Activated naive CD8-positive, alpha-beta T cell treated with anti-CD3 and anti-CD28 coated beads, Interleukin-2, amount 50 U/mL, for 24 hours (primary cell): Measurements from ENCODE around the gene CACNA1F.

Experiments used
- ATAC-seq: fragments of 150-1000 bp; cut with Tn5 transposase; one replicate; pipeline ENCODE4 v1.10.0; 2021
- DNase-seq: peaks from one replicate; pipeline ENCODE4 v3.0.0; 2021
- H3K27ac Mint-ChIP-seq: one replicate; pipeline ENCODE4 v1.8.0; 2021; ENCODE audit warnings: mild to moderate bottlenecking, mixed read lengths
- H3K27me3 Mint-ChIP-seq: one replicate; pipeline ENCODE4 v1.8.0; 2021; ENCODE audit warnings: mixed read lengths
- H3K36me3 Mint-ChIP-seq: one replicate; pipeline ENCODE4 v1.8.0; 2021; ENCODE audit warnings: low read depth, mixed read lengths
- H3K4me1 Mint-ChIP-seq: one replicate; pipeline ENCODE4 v1.8.0; 2021; ENCODE audit warnings: mixed read lengths
- H3K4me3 Mint-ChIP-seq: one replicate; pipeline ENCODE4 v1.8.0; 2021; ENCODE audit warnings: mild to moderate bottlenecking, moderate library complexity, mixed read lengths
- H3K9me3 Mint-ChIP-seq: one replicate; pipeline ENCODE4 v1.8.0; 2021; ENCODE audit warnings: mixed read lengths

The CACNA1F gene

GRCh38 chrX:49233176-49233575, at the start of gene CACNA1F:
CACNA1F (minus strand) TSS chrX:49233340; CDS start chrX:49233309, 31 bp downstream.
- H3K27me3 Mint-ChIP-seq: no peaks in the 10 kb centered on the region
- peaks cover 26% of the 10 kb centered on the region for H3K4me1 Mint-ChIP-seq
- no peak within 1 kb of the TSS for H3K27ac Mint-ChIP-seq
- DNase-seq (no peak), ATAC-seq (no peak)
- H3K9me3 Mint-ChIP-seq: no peaks in the 10 kb centered on the region
- no peaks in the 10 kb centered on the region for H3K36me3 Mint-ChIP-seq
- H3K4me3 Mint-ChIP-seq: no peak within 1 kb of the TSS

- no peaks in the 10 kb centered on the region for H3K36me3 Mint-ChIP-seq
- H3K4me1 Mint-ChIP-seq: peaks cover 30% of the 10 kb centered on the region
- peak; percentile 33 for ATAC-seq
- no peak for DNase-seq
- no peaks in the 10 kb centered on the region for H3K27me3 Mint-ChIP-seq
- H3K27ac Mint-ChIP-seq: no peak overlapping the region
- H3K9me3 Mint-ChIP-seq: no peaks in the 10 kb centered on the region
- H3K4me3 Mint-ChIP-seq: no peak overlapping the region
Measured at GRCh38 chrX:49282647-49283011, 49.5 kb upstream of the CACNA1F start.

- Mint-ChIP-seq H3K4me3 (peak overlapping the region; percentile 51), H3K27ac (peak overlapping the region; percentile 87), H3K27me3 (no peaks in the 10 kb centered on the region), H3K9me3 (no peaks in the 10 kb centered on the region), H3K4me1 (peaks cover 71% of the 10 kb centered on the region), H3K36me3 (peaks cover 4% of the 10 kb centered on the region)
- DNase-seq: no peak
- ATAC-seq: no peak
Measured at GRCh38 chrX:49278081-49278480, 44.9 kb upstream of the CACNA1F start.

- ATAC-seq (peak; percentile 10), DNase-seq (no peak)
- no peaks in the 10 kb centered on the region for H3K9me3 Mint-ChIP-seq
- peak overlapping the region; percentile 51 for H3K4me3 Mint-ChIP-seq
- peaks cover 74% of the 10 kb centered on the region for H3K4me1 Mint-ChIP-seq
- no peaks in the 10 kb centered on the region for H3K27me3 Mint-ChIP-seq
- H3K36me3 Mint-ChIP-seq: peaks cover 4% of the 10 kb centered on the region
- peak overlapping the region; percentile 87 for H3K27ac Mint-ChIP-seq
Measured at GRCh38 chrX:49277535-49277830, 44.3 kb upstream of the CACNA1F start.

GRCh38 chrX:49276671-49277534, 43.8 kb upstream of the CACNA1F start:
- ATAC-seq: peak; percentile 25
- Mint-ChIP-seq H3K9me3 (no peaks in the 10 kb centered on the region), H3K27me3 (no peaks in the 10 kb centered on the region), H3K4me3 (peak overlapping the region; percentile 14), H3K27ac (peak overlapping the region; percentile 87), H3K4me1 (peaks cover 77% of the 10 kb centered on the region), H3K36me3 (peaks cover 4% of the 10 kb centered on the region)
- no peak for DNase-seq

GRCh38 chrX:49276207-49276606, 43.1 kb upstream of the CACNA1F start:
- Mint-ChIP-seq H3K9me3 (no peaks in the 10 kb centered on the region), H3K4me1 (peaks cover 82% of the 10 kb centered on the region), H3K36me3 (peaks cover 6% of the 10 kb centered on the region), H3K4me3 (no peak overlapping the region), H3K27ac (peak overlapping the region; percentile 18), H3K27me3 (no peaks in the 10 kb centered on the region)
- no peak for ATAC-seq
- DNase-seq: no peak

GRCh38 chrX:49273181-49273727, 40.1 kb upstream of the CACNA1F start:
- DNase-seq: peak; percentile 18
- Mint-ChIP-seq H3K36me3 (peaks cover 9% of the 10 kb centered on the region), H3K27me3 (peaks cover 3% of the 10 kb centered on the region), H3K9me3 (no peaks in the 10 kb centered on the region), H3K4me3 (peak overlapping the region; percentile 65), H3K4me1 (peaks cover 83% of the 10 kb centered on the region), H3K27ac (peak overlapping the region; percentile 82)
- ATAC-seq: peak; percentile 12

GRCh38 chrX:49272421-49272820, 39.3 kb upstream of the CACNA1F start:
- Mint-ChIP-seq H3K36me3 (peaks cover 9% of the 10 kb centered on the region), H3K4me1 (peaks cover 81% of the 10 kb centered on the region), H3K4me3 (peak overlapping the region; percentile 65), H3K27ac (peak overlapping the region; percentile 82), H3K9me3 (no peaks in the 10 kb centered on the region), H3K27me3 (peaks cover 3% of the 10 kb centered on the region)
- no peak for DNase-seq
- no peak for ATAC-seq

- peak overlapping the region; percentile 77 for H3K4me3 Mint-ChIP-seq
- ATAC-seq: no peak
- H3K36me3 Mint-ChIP-seq: peaks cover 9% of the 10 kb centered on the region
- H3K4me1 Mint-ChIP-seq: peaks cover 71% of the 10 kb centered on the region
- no peak for DNase-seq
- H3K27me3 Mint-ChIP-seq: peaks cover 3% of the 10 kb centered on the region
- peak overlapping the region; percentile 81 for H3K27ac Mint-ChIP-seq
- H3K9me3 Mint-ChIP-seq: no peaks in the 10 kb centered on the region
Measured at GRCh38 chrX:49271341-49271740, 38.2 kb upstream of the CACNA1F start.

GRCh38 chrX:49270249-49270921, 37.2 kb upstream of the CACNA1F start:
- peak overlapping the region; percentile 77 for H3K4me3 Mint-ChIP-seq
- H3K27ac Mint-ChIP-seq: peak overlapping the region; percentile 81
- peaks cover 9% of the 10 kb centered on the region for H3K36me3 Mint-ChIP-seq
- H3K4me1 Mint-ChIP-seq: peaks cover 62% of the 10 kb centered on the region
- H3K9me3 Mint-ChIP-seq: no peaks in the 10 kb centered on the region
- peaks cover 3% of the 10 kb centered on the region for H3K27me3 Mint-ChIP-seq
- DNase-seq (no peak), ATAC-seq (no peak)

- peaks cover 62% of the 10 kb centered on the region for H3K4me1 Mint-ChIP-seq
- H3K27me3 Mint-ChIP-seq: peaks cover 3% of the 10 kb centered on the region
- no peaks in the 10 kb centered on the region for H3K9me3 Mint-ChIP-seq
- ATAC-seq (no peak), DNase-seq (peak; percentile 44)
- peaks cover 7% of the 10 kb centered on the region for H3K36me3 Mint-ChIP-seq
- peak within 1 kb of the TSS; percentile 99 for H3K27ac Mint-ChIP-seq
- peak within 1 kb of the TSS; percentile 92 for H3K4me3 Mint-ChIP-seq
Measured at GRCh38 chrX:49269767-49270248, 36.7 kb upstream of the CACNA1F start, which contains the start of gene PPP1R3F. PPP1R3F (plus strand) TSS chrX:49269793; CDS start chrX:49269870, 77 bp downstream.

GRCh38 chrX:49269010-49269766, 36.0 kb upstream of the CACNA1F start:
- ATAC-seq (peak; percentile 80), DNase-seq (peak; percentile 92)
- no peaks in the 10 kb centered on the region for H3K9me3 Mint-ChIP-seq
- H3K4me3 Mint-ChIP-seq: peak overlapping the region; percentile 92
- peaks cover 62% of the 10 kb centered on the region for H3K4me1 Mint-ChIP-seq
- H3K27ac Mint-ChIP-seq: peak overlapping the region; percentile 99
- peaks cover 3% of the 10 kb centered on the region for H3K27me3 Mint-ChIP-seq
- peaks cover 5% of the 10 kb centered on the region for H3K36me3 Mint-ChIP-seq

- Mint-ChIP-seq H3K27ac (peak overlapping the region; percentile 99), H3K27me3 (peaks cover 3% of the 10 kb centered on the region), H3K9me3 (no peaks in the 10 kb centered on the region), H3K4me1 (peaks cover 62% of the 10 kb centered on the region), H3K36me3 (peaks cover 5% of the 10 kb centered on the region), H3K4me3 (peak overlapping the region; percentile 92)
- no peak for DNase-seq
- no peak for ATAC-seq
Measured at GRCh38 chrX:49268702-49269009, 35.5 kb upstream of the CACNA1F start.
